Erythroblast (primary cell): Measurements from ENCODE around the gene CYFIP2.

Source experiments
- GATA1 ChIP-seq: IDR thresholded peaks from 2 replicates; pipeline ENCODE4 v1.6.1; 2011; ENCODE audit warnings: low read depth, mild to moderate bottlenecking, control low read depth, low read length, moderate library complexity
- POLR2A ChIP-seq: IDR thresholded peaks from 2 replicates; pipeline ENCODE4 v1.6.1; 2011; ENCODE audit warnings: mild to moderate bottlenecking, low read length

DNA sequence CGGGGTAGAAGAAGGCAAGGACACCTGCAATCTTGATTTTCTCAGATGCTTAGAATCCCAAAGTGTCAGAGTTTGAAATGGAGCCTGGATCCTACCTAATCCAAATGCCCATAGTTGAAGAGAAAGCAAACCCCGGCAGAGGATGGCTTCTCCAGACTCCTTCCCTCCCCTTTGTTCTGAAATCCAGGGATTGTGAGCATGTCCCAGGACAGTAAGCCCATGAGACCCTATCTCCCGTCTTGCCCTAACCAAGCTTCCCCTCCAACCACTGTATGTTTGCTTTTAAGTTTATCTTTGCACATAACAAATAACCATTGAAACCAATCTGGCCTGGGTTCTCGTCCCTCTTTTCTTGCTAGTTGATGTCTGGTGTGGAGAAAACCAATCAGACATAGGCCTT is 115.8 kb downstream of the CYFIP2 start:
- TF ChIP-seq GATA1 (no peak), POLR2A (no peak)
